Activated naive CD8-positive, alpha-beta T cell treated with anti-CD3 and anti-CD28 coated beads, Interleukin-2, amount 50 U/mL, for 24 hours (primary cell): ENCODE results near the gene NRXN2.
"Not testable (repeated sequence)": the region's sequence is repeated elsewhere in the genome, so short reads cannot be mapped to it uniquely, and the experiment has no call there.

Experiments used
- ATAC-seq: fragments of 150-1000 bp; cut with Tn5 transposase; one replicate; pipeline ENCODE4 v1.10.0; 2021
- DNase-seq: peaks from one replicate; pipeline ENCODE4 v3.0.0; 2021
- H3K27ac Mint-ChIP-seq: one replicate; pipeline ENCODE4 v1.8.0; 2021; ENCODE audit warnings: mild to moderate bottlenecking, mixed read lengths
- H3K27me3 Mint-ChIP-seq: one replicate; pipeline ENCODE4 v1.8.0; 2021; ENCODE audit warnings: mixed read lengths
- H3K36me3 Mint-ChIP-seq: one replicate; pipeline ENCODE4 v1.8.0; 2021; ENCODE audit warnings: low read depth, mixed read lengths
- H3K4me1 Mint-ChIP-seq: one replicate; pipeline ENCODE4 v1.8.0; 2021; ENCODE audit warnings: mixed read lengths
- H3K4me3 Mint-ChIP-seq: one replicate; pipeline ENCODE4 v1.8.0; 2021; ENCODE audit warnings: mild to moderate bottlenecking, moderate library complexity, mixed read lengths
- H3K9me3 Mint-ChIP-seq: one replicate; pipeline ENCODE4 v1.8.0; 2021; ENCODE audit warnings: mixed read lengths

NRXN2 gene

DNA sequence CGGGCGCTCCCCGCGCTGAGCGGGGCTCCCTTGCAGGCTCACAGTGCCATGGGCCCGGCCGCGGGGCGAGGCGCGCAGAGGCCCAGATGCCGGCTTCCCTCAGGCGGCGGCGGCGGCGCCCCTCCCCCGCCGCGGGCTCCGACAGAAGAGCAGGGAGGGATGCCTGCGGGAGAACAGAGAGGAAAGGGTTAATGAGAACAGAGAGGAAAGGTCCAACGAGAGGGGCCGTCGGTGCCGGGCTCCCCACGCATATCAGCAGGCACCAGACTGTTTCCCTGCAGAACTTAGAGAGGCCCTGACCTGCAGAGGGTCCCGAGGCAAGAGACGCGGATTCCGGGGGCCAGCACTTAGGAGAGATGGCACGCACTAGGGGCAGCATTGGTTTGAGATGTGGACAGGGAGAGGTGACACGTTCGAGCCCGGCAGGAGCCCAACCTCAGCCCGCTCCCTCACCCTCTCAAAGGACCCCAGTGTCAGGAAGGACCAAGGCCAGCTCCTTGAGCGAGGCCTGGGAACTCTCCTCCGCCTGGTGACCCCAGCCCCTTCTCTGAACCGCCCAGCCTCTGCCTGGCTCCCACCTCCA, 9.1 kb downstream of the NRXN2 start:
- Mint-ChIP-seq H3K27me3 (peaks cover 65% of the 10 kb centered on the region), H3K27ac (no peak overlapping the region)
- ATAC-seq: no peak

DNA sequence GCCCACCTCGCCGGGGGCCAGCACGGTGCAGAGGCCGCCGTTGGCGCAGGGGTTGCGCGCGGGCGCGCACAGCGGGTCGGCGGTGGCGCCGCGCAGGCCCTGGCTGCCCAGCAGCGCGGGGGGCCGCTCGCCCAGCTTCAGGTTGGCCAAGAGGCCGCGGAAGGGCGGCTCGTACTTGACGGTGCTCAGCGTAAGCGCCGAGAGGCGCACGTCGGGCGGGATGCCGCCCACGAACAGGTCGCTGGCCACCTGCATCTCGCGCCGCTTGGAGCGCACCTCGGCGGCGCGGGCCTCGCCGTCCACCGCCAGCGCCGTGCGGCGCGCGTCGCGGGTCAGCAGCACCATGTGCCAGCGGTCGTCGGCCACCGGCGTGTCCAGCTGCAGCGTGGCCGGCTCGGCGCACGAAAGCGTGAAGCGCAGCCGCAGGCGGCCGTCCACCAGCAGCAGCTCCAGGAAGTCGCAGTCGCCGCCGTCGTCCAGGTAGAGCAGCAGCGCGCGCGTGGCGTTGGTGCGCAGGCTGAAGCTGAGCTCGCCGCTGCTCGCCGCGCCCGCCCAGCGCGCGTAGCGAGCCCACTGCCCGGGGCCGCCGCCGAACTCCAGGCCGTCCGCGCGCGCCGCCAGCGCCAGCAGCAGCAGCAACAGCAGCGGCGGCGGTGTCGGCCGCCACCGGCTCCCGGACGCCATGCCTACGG, 9.8 kb downstream of the NRXN2 start:
- Mint-ChIP-seq H3K27ac (no peak overlapping the region), H3K4me1 (peaks cover 24% of the 10 kb centered on the region), H3K36me3 (no peaks in the 10 kb centered on the region), H3K9me3 (no peaks in the 10 kb centered on the region), H3K27me3 (peaks cover 67% of the 10 kb centered on the region), H3K4me3 (no peak overlapping the region)
- no peak for ATAC-seq
- no peak for DNase-seq

More for the DNA sequence above, 9.1 kb downstream of the NRXN2 start:
- Mint-ChIP-seq H3K4me1 (peaks cover 27% of the 10 kb centered on the region), H3K36me3 (no peaks in the 10 kb centered on the region), H3K9me3 (no peaks in the 10 kb centered on the region), H3K4me3 (no peak overlapping the region)
- DNase-seq: no peak

DNA sequence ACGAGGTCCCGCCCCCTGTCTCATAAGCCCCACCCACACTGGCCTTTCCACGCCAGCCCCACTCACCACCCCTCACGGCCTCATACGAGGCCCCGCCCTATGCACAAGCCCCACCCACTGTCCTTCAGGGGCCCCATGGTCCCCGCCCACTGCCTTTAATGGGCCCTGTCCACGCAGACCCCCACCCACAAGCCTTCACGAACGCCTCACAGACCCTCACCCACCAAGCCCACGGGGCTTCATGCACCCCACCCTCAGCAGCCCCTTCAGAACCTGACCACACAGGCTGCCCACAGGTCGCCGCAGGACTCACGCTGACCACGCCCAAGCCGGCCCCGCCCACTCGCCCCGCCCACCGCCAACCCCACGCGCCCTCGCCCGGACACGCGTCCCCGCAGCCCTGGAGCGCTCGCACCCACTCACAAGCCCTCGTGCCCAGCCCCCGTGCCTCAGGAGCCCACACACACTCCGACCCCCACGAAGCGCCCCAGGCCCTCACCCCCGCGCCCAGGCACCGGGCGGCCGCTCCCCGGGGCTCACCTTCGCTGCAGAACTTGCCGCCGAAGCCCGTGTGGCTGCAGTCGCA, 10.5 kb downstream of the NRXN2 start:
- Mint-ChIP-seq H3K4me1 (peaks cover 24% of the 10 kb centered on the region), H3K27ac (no peak overlapping the region), H3K4me3 (no peak overlapping the region), H3K9me3 (no peaks in the 10 kb centered on the region), H3K36me3 (no peaks in the 10 kb centered on the region), H3K27me3 (peaks cover 64% of the 10 kb centered on the region)
- DNase-seq (no peak), ATAC-seq (no peak)

- H3K4me1 Mint-ChIP-seq: peaks cover 24% of the 10 kb centered on the region
- H3K27ac Mint-ChIP-seq: no peak overlapping the region
- H3K27me3 Mint-ChIP-seq: peaks cover 61% of the 10 kb centered on the region
- ATAC-seq (no peak), DNase-seq (no peak)
- H3K9me3 Mint-ChIP-seq: no peaks in the 10 kb centered on the region
- no peak overlapping the region for H3K4me3 Mint-ChIP-seq
- no peaks in the 10 kb centered on the region for H3K36me3 Mint-ChIP-seq
Measured at GRCh38 chr11:64711956-64712362, 11.0 kb downstream of the NRXN2 start.

GRCh38 chr11:64711138-64711955, 11.7 kb downstream of the NRXN2 start:
- Mint-ChIP-seq H3K9me3 (no peaks in the 10 kb centered on the region), H3K4me3 (no peak overlapping the region), H3K27ac (no peak overlapping the region), H3K36me3 (no peaks in the 10 kb centered on the region), H3K4me1 (peaks cover 24% of the 10 kb centered on the region), H3K27me3 (peaks cover 59% of the 10 kb centered on the region)
- no peak for DNase-seq
- ATAC-seq: no peak

DNA sequence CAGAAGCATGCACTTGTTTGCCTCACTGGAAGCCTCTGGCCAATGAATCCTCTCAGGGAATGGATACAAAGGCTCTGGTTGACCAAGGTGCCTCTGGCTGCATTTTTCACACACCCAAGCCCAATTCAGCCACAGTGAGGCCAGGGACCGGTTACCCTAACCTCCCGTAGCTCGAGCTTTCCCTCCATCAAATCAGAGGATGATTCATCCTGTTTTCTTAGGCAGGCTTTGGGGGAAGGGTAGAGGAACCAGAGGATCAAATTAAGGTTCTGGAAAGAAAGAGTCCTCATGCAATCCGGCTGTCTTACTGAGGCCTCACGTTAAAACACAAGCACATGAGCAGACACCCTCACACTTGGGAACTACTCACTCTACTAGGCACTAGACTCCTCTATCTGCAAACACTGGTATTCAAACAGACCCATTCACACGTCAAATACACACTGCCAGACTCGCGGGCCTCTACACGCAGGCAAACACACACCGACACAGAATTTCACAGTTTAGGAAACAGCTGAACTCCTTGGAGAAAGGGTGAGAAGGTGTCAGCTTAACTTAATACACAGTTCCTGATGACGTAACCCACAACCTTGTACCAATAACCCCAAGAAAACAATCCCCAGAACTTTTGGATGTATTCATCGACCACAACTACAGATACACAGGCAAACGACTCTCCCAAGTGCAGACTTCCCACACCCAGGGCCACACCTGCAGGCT, 12.4 kb downstream of the NRXN2 start:
- Mint-ChIP-seq H3K4me1 (peaks cover 22% of the 10 kb centered on the region), H3K27ac (no peak overlapping the region), H3K4me3 (no peak overlapping the region), H3K27me3 (peaks cover 55% of the 10 kb centered on the region), H3K9me3 (no peaks in the 10 kb centered on the region), H3K36me3 (no peaks in the 10 kb centered on the region)
- ATAC-seq (no peak), DNase-seq (no peak)

DNA sequence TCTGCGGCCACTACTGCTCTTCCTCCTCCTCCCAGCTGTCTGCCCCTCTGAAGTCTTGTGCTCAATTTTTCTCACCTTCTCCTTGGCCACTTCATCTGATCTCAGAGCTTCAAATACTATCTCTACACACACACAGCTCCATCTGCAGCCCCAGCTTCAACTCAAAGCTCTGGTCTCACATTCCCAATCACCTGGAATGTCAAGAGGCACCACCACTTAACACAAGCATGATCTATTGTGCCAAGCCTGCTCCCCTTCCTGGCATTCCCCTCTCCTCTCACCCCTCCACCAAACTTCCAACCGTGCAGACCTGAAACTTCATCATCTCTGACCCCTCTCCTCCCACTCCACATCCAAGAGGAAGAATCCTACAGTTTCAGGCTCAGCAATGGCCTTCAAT, 17.5 kb downstream of the NRXN2 start:
- ATAC-seq (no peak), DNase-seq (no peak)
- Mint-ChIP-seq H3K36me3 (no peaks in the 10 kb centered on the region), H3K4me3 (no peak overlapping the region), H3K27me3 (peaks cover 31% of the 10 kb centered on the region), H3K27ac (no peak overlapping the region), H3K9me3 (no peaks in the 10 kb centered on the region), H3K4me1 (no peaks in the 10 kb centered on the region)

- Mint-ChIP-seq H3K27ac (no peak overlapping the region), H3K9me3 (no peaks in the 10 kb centered on the region), H3K27me3 (peaks cover 16% of the 10 kb centered on the region), H3K4me3 (no peak overlapping the region), H3K4me1 (no peaks in the 10 kb centered on the region), H3K36me3 (no peaks in the 10 kb centered on the region)
- ATAC-seq (no peak), DNase-seq (no peak)
Measured at GRCh38 chr11:64703048-64703447, 19.9 kb downstream of the NRXN2 start.

GRCh38 chr11:64701956-64702355, 21.0 kb downstream of the NRXN2 start:
- not testable (repeated sequence) for DNase-seq, H3K36me3 Mint-ChIP-seq, H3K27ac Mint-ChIP-seq, ATAC-seq, H3K9me3 Mint-ChIP-seq, H3K4me3 Mint-ChIP-seq, H3K4me1 Mint-ChIP-seq
- H3K27me3 Mint-ChIP-seq: peaks cover 15% of the 10 kb centered on the region

DNA sequence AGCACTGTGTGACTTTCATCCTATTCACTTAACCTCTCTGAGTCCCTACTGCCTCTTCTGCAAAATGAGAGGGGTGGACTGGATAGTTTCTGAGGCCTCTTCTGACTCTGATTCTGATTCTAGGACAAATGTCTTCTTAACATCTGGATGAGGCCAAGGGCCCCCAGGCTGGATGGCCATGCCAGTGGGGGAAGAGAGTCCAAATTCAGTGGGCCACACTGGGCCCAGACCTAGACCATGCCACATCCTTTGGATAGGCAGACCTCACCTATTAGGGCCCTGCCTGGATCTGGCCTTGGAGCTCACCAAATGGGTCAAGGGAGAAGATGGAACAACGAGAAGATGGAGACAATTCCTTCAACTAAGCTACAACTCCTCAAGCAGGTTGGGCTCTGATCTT, 24.6 kb downstream of the NRXN2 start:
- no peaks in the 10 kb centered on the region for H3K36me3 Mint-ChIP-seq
- peaks cover 3% of the 10 kb centered on the region for H3K4me1 Mint-ChIP-seq
- no peaks in the 10 kb centered on the region for H3K9me3 Mint-ChIP-seq
- H3K27ac Mint-ChIP-seq: no peak overlapping the region
- no peak overlapping the region for H3K4me3 Mint-ChIP-seq
- H3K27me3 Mint-ChIP-seq: peaks cover 15% of the 10 kb centered on the region
- DNase-seq (no peak), ATAC-seq (no peak)

- H3K27me3 Mint-ChIP-seq: peaks cover 16% of the 10 kb centered on the region
- ATAC-seq: no peak
- no peak for DNase-seq
- H3K36me3 Mint-ChIP-seq: no peaks in the 10 kb centered on the region
- H3K4me1 Mint-ChIP-seq: peaks cover 8% of the 10 kb centered on the region
- no peak overlapping the region for H3K27ac Mint-ChIP-seq
- no peaks in the 10 kb centered on the region for H3K9me3 Mint-ChIP-seq
- H3K4me3 Mint-ChIP-seq: no peak overlapping the region
Measured at GRCh38 chr11:64697663-64698375, 25.2 kb downstream of the NRXN2 start.

DNA sequence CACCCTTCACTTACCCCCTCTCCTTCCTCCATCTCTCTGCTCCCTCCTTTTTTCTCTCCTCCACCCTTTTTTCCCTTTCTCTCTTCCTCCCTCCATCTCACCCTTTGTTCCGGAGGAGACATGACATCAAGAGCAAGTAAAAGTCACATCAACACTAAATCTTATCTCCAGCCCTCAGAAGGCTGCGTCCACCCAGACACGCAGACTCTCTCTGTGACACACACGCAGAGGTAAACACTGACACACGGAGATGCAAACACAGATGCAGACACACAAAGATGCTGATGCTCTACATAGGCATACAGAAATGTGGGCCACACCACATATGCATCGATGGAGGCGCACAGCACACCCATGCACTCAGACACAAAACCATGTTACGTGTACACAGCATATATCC, 27.0 kb downstream of the NRXN2 start:
- DNase-seq: no peak
- H3K36me3 Mint-ChIP-seq: no peaks in the 10 kb centered on the region
- H3K4me1 Mint-ChIP-seq: peaks cover 16% of the 10 kb centered on the region
- H3K9me3 Mint-ChIP-seq: no peaks in the 10 kb centered on the region
- ATAC-seq: no peak
- H3K27ac Mint-ChIP-seq: no peak overlapping the region
- no peak overlapping the region for H3K4me3 Mint-ChIP-seq
- H3K27me3 Mint-ChIP-seq: peaks cover 28% of the 10 kb centered on the region

DNA sequence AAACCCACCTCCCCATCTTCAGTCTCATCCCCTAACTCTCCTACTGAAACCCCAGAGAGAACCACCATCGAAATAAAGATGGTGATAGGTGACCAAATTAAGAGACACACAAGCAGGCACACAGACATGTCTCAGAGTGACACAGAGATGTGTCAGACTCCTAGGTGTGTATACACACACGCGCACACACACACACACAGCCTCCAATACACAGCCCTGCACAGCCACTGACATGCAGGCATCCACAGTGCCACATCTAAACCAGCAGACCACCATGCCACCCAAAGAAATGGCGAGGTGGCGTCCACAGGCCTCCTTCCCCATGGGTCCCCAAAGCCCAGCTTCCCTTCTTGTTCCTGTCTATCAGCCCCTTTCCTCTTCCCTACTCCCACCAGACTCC, 27.4 kb downstream of the NRXN2 start:
- peaks cover 28% of the 10 kb centered on the region for H3K27me3 Mint-ChIP-seq
- H3K36me3 Mint-ChIP-seq: no peaks in the 10 kb centered on the region
- DNase-seq (no peak), ATAC-seq (no peak)
- H3K27ac Mint-ChIP-seq: no peak overlapping the region
- H3K9me3 Mint-ChIP-seq: no peaks in the 10 kb centered on the region
- no peak overlapping the region for H3K4me3 Mint-ChIP-seq
- H3K4me1 Mint-ChIP-seq: peaks cover 16% of the 10 kb centered on the region
